HG02588 (cell line): ENCODE data around the gene ACTN2.

Source experiments
- ATAC-seq: cut with Tn5 transposase; IDR thresholded peaks from one replicate; pipeline ENCODE4 v1.9.1; 2021; ENCODE audit warnings: mild to moderate bottlenecking, moderate library complexity; ENCODE audit not compliant: unreplicated experiment

ACTN2 gene

GRCh38 chr1:236765831-236766230 lies 79.5 kb downstream of the ACTN2 start:
- ATAC-seq: no peak

GRCh38 chr1:236766506-236766905 lies 80.2 kb downstream of the ACTN2 start:
- no peak for ATAC-seq

GRCh38 chr1:236767276-236767675 lies 81.0 kb downstream of the ACTN2 start:
- ATAC-seq: no peak

GRCh38 chr1:236768601-236769000 lies 82.3 kb downstream of the ACTN2 start:
- no peak for ATAC-seq

GRCh38 chr1:236773919-236774318 lies 87.6 kb downstream of the ACTN2 start:
- ATAC-seq: no peak

- ATAC-seq: no peak
Observed at GRCh38 chr1:236774926-236775325, 88.6 kb downstream of the ACTN2 start.

- no peak for ATAC-seq
Observed at GRCh38 chr1:236779312-236779711, 93.0 kb downstream of the ACTN2 start.

GRCh38 chr1:236785477-236785876 lies 99.2 kb downstream of the ACTN2 start:
- no peak for ATAC-seq

- no peak for ATAC-seq
Observed at GRCh38 chr1:236786453-236786852, 100.2 kb downstream of the ACTN2 start.

GRCh38 chr1:236794585-236795034 lies 108.3 kb downstream of the ACTN2 start:
- no peak for ATAC-seq

- peak; percentile 98 for ATAC-seq
Observed at GRCh38 chr1:236795035-236795756, 108.9 kb downstream of the ACTN2 start, which contains the start of gene MTR. TSS of gene MTR (plus strand) at chr1:236795292. CDS start at chr1:236795704, 412 bp downstream.

- peak; percentile 33 for ATAC-seq
Observed at GRCh38 chr1:236795757-236796667, 109.7 kb downstream of the ACTN2 start.

- no peak for ATAC-seq
Observed at GRCh38 chr1:236799001-236799400, 112.7 kb downstream of the ACTN2 start.

GRCh38 chr1:236800002-236800620 lies 113.8 kb downstream of the ACTN2 start:
- no peak for ATAC-seq

GRCh38 chr1:236800623-236801022 lies 114.3 kb downstream of the ACTN2 start:
- no peak for ATAC-seq

- ATAC-seq: no peak
Observed at GRCh38 chr1:236802264-236802663, 116.0 kb downstream of the ACTN2 start.

- ATAC-seq: no peak
Observed at GRCh38 chr1:236806634-236807033, 120.3 kb downstream of the ACTN2 start.

- ATAC-seq: no peak
Observed at GRCh38 chr1:236808005-236808404, 121.7 kb downstream of the ACTN2 start.

- ATAC-seq: no peak
Observed at GRCh38 chr1:236808564-236809130, 122.3 kb downstream of the ACTN2 start.

- no peak for ATAC-seq
Observed at GRCh38 chr1:236809148-236809547, 122.8 kb downstream of the ACTN2 start.

GRCh38 chr1:236810018-236810417 lies 123.7 kb downstream of the ACTN2 start:
- no peak for ATAC-seq
